SK-MEL-5 (cell line): ENCODE data around the gene DGKD. TPM values are rescaled to one million over a fixed set of nuclear protein-coding genes. Genes with fewer than 3 reads are reported as not detected.
"Not testable (repeated sequence)": the region's sequence is repeated elsewhere in the genome, so short reads cannot be mapped to it uniquely, and the experiment has no call there.

Source experiments
- DNase-seq: peaks from one replicate; pipeline ENCODE4 v3.0.0-alpha.2; 2016; ENCODE audit warnings: low read depth, low spot score
- in situ Hi-C: cut with HindIII; loops from 2 replicates; pipeline ENCODE4 v1.10.0; 2016; ENCODE audit warnings: low sequenced_read_pairs, high pct_unique_total_duplicates, low pct_unique_long_range_greater_than_20kb
- total RNA-seq: library from RNA; depleted of rRNA; stranded (reverse); fragments of >200 nt; shearing (Covaris generic); gene quantifications from 2 replicates; pipeline ENCODE4 v1.2.3, GENCODE V29; 2014

Gene DGKD
- total RNA-seq, 1 experiment from 2014 or later = 7.4 TPM

DNA sequence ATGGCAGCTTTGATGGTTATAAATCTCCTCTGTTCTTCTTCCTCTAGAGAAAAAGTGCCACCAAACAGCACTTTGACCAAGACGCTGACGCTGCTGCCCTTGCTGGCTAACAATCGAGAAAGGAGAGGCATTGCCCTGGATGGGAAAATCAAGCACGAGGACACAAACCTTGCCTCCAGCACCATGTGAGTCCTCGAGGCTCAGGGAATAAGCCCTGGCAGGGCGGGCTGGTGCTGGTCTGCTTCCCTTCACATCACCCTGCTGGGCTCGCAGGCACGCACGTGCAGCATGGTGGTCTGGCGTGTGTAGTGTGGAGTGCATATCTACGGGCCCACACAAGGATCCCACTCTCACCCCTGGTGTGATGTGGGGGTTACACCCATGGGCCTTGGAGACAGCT is 19.4 kb upstream of the DGKD start:
- DNase-seq = no peak
- in situ Hi-C loops = no loop called here

DNA sequence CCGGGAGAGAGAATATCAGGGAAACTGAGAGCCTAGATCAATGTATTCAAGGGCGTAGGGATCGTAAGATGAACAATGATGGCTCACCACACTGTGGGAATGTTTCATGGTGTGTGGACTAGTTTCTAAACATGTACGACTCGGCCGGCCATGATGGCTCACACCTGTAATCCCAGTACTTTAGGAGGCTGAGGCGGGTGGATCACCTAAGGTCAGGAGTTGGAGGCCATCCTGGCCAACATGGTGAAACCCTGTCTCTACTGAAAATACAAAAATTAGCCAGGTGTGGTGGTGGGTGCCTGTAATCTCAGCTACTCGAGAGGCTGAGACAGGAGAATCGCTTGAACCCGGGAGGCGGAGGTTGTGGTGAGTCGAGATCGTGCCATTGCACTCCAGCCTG is 18.2 kb upstream of the DGKD start:
- DNase-seq, in situ Hi-C loops: not testable (repeated sequence)

DNA sequence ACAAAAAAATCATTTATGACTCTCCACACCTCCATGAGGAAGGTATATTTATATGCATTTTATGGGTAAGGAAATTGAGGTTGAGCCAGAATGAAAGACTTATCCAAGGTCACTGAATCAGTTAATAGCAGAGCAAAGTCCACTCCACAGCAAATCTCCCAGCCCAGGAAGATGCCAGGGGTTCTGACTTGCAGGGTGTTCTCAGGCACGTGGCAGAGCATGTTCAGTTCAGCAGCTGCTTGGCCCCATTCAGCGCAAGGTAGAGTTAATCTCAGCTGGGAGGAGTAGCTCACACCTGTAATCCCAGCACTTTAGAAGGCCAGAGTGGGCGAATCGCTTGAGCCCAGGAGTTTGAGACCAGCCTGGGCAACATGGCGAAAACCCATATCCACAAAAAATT is 17.8 kb upstream of the DGKD start:
- no peak for DNase-seq
- in situ Hi-C loops = no loop called here

DNA sequence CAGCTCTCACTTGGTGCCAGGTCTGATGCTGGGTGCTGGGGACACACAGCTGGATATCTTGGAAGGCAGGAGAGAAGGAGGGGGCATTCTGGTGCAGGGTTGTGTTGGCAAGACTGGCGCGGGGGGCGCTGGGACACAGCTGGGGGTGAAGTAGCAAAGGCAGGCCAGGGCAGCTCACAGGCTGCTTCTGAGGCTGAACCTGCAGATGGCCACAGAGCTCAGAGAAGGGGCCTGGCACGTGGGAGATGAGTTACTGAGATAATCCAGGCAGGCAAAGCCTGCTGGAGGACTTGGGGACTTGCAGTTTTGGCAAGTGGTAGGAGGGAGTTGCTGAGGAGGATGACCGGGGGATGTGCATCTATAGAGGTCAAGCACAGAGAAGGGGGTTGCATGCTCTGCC is 16.2 kb upstream of the DGKD start:
- in situ Hi-C loops = no loop called here
- no peak for DNase-seq

DNA sequence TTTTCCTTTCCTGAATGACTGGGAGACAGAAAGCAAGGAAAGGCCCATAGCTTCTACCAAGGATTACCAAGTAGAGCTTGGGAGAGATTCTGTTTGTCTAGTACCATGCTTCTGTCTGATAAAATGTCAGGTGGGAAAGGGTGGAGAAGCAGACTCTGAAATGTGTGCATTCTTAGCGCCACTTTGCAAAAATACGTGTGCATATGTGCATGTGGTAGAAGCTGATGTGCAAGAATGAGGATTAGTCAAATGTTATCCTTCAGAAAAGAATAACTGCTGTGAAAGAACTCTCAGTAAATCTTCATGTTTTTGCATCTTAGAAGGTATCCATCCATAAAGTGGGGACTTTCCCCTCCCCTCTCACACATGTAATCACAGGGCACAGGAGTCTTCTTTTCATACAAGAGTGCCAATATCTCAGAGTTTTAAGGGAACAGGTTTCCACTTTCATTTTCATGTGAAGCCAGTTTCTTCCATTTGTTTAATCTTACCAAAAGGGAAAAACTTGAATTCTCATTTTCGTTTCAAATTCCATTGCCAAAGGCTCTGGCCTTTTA is 15.4 kb upstream of the DGKD start:
- in situ Hi-C loops = no loop called here
- no peak for DNase-seq

DNA sequence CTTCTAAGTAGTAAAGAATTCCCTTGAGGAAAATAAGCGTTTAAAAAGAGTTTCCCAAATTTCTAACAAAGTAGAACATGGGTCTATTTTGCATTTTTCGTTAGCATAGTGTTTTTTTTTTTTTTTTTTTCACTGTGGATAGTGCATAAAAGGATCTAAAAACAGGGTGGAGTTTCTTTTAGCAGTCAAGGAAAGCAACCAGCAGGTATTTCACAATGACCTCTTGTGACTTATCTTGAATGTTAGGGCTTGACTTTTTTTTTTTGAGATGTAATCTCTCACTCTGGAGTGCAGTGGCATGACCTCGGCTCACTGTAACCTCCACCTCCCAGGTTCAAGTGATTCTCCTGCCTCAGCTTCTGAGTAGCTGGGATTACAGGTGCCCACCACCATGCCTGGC is 14.9 kb upstream of the DGKD start:
- in situ Hi-C loops = no loop called here
- DNase-seq = no peak

DNA sequence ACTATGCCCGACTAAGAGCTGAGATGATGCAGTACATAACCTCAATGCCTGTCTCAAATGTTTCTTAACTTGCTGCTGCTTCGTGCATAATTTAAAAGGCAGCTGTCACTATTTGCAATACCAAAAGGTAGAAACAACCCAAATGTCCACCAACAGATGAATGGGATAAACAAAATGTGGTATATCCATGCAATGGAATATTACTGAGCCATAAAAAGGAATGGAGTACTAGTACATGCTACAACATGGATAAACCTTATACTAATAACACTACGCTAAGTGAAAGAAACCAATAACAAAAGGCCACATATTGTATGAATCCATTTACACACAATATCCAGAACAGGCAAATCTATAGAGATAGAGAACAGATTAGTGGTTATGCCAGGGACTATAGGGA is 13.0 kb upstream of the DGKD start:
- in situ Hi-C loops = no loop called here
- no peak for DNase-seq

DNA sequence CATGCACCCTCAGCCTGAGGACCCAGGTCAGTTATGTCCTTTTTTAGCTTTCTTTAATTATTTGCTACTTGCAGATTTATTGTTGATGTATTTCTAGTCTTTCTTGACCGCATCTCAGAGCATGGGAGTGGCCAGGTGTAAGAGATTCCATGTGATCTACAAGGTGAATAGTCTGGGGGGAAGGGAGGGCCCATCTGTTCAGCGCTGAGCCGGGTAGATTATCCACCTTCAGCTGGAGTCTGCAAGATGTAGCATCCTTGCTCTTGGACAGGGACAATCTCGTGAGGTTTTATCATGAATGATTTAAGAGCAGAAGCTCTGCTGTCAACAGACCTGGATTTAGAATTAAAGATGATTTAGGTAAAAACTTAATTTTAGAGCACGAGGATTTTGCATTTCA is 12.0 kb upstream of the DGKD start:
- in situ Hi-C loops = no loop called here
- no peak for DNase-seq

DNA sequence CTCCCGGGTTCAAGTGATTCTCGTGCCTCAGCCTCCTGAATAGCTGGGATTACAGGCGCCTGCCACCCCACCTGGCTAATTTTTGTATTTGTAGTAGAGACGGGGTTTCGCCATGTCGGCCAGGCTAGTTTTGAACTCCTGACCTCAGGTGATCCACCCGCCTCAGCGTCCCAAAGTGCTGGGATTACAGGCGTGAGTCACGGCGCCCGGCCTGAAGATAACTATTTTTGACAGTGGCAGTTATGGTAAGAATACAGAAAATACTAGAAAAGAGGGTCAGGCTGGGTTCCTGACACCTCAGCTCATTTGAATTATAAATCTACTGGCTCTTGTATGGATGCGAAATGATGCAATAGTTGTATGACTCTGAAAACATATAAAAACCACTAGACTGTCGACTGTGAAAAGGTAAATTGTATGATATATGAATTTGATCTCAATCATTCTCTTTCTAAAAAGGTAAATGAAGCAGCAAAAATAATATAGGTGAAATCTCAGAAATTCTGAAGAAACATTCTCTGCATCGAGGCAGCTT is 11.1 kb upstream of the DGKD start:
- no peak for DNase-seq
- in situ Hi-C loops = no loop called here

DNA sequence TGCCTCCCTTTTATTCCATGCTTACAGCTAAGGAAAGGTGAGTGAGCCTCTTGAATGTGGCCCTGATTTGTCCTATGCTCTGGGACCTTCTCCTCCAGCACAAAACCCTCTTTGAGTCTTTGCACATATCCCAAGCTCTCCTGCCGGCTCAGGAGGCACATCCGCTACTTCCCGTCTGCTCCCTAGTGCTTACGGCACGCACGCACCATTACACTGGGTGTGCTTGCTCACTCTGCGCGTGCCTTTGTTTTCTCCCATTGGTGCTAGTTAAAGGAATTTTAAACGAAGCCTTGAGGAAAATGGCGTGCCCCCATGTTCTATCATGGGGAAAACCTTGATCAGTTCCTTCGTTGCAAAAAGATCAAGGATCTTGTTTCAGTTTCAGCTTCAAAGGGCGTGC is 7.9 kb upstream of the DGKD start:
- in situ Hi-C loops = no loop called here
- no peak for DNase-seq

DNA sequence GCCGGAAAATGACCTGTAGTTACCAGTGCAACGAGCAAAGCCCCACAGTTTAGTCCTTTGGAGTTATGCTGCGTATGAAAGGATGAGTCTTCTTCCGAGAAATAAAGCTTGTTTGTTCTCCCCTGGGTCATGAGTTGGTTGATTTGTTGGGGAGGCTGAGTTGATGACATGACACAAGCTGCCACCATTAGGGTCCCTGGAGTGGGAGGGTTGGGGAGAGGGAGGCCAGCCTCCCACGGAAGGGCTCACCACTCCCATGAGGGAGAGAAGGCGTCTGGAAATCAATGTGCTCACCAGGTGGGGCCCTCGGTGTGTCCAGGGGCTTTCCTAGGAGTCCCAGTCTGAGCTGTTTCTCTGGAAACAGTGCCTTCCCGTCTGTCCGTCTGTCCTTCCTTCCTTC is 7.4 kb upstream of the DGKD start:
- in situ Hi-C loops = no loop called here
- peak; percentile 21 for DNase-seq

DNA sequence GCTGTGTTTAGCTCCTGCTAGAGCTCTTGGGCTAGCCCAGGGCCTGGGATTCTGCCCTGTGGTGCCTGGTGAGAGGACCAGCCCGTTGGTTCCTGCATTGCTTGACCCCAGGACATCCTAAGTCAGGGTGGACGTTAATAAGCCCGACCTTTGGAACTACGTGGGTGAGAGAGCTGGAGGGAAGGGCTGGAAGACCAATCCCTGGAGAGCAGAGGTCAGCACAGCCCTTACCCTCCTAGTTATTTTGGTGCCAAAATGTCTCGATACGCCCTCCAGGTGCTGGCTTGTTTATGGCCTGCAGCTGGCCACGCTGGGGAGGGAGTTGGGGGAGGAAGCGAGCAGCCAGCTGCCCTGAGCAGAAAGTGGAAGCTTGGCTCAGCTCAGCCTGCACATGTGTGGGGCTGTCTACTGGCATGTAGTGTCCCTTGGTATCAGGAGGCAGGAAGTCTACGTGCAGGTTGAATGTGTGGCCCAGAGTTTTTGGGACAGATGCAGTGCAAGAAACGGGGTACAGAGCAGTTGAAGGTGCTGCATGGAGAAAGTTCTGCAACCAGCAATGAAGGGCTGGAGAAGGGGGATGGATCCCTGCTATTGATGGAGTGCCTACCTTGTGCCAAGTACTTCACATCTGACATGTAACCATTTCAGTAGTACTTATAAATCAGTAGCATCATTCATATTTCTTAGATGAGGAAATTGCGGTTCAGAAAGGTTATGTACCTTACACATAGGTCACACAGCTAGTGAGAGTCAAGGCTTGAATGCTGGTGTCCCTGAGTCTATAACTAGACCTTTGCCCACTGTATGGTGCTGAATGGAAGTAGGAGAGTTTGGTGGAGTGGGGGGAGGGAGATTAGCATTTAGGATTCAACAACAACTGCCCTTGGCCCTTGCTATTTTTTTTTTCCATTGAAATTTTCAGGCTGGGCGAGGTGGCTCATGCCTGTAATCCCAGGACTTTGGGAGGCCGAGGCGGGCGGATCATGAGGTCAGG is 5.0 kb upstream of the DGKD start:
- DNase-seq = no peak
- in situ Hi-C loops = no loop called here

DNA sequence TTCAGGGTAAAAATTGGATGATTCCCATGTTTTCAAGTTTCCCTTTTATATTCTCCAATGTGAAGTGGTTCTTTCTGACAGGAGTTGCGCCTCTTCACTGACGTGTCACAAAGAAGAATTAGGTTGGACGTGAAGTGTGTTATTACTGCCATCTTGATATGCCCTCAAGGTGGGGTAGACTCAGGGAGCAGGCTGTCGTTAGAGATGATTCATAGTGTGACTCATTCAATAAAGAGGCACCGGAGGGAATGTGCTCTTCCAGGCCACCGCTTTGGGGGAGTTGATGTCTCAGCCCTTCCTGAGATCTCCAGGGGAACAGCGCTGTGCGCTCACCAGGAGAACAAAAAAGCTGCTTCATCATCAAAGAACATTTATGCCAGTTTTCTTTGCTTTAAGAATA is 3.6 kb upstream of the DGKD start:
- DNase-seq = peak; percentile 64
- in situ Hi-C loops = no loop called here

DNA sequence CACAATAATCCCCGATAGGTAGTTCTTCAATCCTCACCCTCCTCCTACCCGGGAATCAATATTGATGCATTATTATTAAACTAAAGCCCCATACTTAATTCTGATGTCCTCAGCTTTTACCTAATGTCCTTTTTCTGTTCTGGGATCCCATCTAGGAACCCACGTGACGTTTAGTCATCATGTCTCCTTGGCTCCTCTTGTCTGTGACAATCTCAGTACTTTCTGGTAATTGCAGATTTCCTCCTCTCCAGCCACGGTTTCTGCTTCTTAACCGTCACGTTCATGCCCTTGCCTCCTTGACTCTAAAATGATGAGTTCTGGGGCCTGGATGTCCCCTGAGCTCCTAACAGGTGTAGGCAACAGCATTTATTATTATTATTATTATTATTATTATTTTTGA is 2.9 kb upstream of the DGKD start:
- in situ Hi-C loops = no loop called here
- no peak for DNase-seq

DNA sequence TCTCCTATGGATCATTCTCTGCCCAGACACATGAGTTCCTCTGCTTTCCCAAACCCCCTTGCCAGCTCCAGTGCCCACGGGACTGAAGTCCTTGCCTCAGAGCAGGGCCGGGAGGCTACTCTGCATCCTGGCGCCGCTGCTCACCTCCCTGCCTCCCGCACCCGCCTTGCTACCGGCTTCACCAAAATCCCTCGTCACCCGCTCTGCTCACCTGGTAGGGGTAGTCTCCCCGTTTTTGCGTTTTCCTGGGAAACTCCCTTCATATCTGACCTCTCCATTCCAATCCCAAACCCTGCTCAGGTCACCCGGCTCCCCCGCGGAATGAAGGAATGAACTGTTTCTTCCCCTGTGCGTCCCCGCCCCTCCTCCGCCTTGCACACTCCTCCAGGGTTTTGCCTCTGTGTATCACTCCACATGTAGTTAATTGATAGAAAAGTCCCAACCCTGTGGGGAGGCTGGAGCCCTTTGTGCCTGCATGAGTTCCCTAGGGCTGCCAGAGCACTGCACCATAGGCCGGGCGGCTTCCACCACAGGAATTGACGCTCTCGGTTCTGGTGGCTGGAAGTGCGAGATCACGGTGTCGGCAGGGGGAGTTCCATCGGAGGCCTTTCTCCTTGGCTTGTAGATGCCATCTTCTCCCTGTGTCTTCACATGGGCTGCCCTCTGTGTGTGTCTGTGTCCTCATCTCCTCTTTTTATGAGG is 2.0 kb upstream of the DGKD start:
- in situ Hi-C loops = no loop called here
- DNase-seq = no peak

DNA sequence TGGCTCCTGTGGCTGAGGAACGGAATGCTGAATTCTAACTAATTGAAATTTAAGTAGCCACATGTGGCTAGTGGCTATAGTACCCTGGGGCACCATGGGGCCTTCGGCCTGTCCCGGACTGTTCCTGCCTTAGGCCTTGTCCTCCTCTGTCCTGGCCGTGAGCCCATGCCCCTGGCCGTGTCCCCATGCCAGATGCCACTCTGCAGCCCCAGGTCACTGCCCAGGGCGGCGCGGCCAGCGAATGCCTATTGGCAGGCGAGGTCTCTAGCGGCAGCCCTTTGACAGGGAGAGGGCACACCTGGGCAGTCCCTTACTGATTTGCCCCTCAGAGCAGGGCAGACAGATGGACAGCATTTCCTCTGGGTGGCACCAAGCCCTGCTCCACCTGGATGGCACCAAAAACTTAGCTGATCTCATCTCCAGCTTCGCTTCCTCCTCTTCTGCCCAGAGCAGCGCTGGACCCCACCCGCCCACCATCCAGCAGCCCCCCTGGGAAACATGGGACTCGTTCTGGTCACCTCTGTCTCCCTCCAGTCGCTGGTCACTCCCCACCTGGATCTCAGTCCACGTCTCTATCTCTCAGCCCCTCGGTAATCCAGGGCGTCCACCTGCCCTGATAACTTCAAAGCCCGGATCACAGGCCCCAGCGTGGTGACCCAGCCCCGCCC is 1.1 kb upstream of the DGKD start:
- in situ Hi-C loops = no loop called here
- DNase-seq = no peak

DNA sequence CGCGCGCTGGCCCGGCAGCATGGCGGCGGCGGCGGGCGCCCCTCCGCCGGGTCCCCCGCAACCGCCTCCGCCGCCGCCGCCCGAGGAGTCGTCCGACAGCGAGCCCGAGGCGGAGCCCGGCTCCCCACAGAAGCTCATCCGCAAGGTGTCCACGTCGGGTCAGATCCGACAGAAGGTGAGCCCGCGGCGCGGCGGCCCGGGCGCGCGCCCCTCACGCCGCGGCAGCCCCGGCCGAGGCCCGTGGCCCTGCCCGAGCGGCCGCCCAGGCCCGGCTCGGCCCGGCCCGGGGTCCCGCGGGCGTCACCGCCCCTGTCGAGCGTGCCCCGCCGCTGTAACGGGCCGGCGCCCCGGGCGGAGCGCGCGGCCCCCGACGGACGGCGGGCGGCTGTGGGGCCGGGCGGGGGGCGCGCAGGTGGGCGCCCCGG is 218 bp downstream of the DGKD start:
- no peak for DNase-seq
- in situ Hi-C loops = no loop called here

DNA sequence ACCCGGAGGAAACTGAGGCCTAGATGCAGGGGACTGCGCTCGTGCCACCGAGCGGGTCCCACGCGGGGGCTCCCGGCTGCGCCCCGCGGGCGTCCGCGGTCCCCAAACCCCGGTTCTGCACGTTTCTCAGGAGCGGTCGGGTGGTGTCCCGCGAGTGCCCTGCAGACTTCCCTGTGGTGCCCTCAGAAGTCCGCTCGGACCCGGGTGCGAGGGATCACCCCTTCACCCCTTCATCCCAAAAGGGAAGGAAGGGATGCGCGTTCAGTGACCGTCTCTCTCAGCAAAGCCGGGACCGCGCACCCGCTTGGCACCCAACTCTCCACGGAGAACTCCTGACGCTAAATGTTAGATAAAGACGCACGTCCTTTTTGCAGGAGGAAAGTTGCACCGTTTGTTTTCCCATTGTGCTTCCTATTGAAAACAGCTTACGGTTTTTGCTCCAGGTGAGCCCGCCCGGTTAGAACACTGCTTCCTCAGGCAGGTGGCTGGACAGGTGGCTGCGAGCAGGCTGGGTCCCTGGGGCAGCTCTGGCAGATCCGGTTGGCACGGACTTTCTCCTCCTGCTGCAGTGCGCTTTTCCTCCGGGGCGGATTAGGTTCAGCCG is 779 bp downstream of the DGKD start:
- DNase-seq = no peak
- in situ Hi-C loops = no loop called here
